ENCODE measurements around the gene TBCK.
"Not testable (repeated sequence)": the region's sequence is repeated elsewhere in the genome, so short reads cannot be mapped to it uniquely, and the experiment has no call there.

GRCh38 chr4:106119949-106120555 lies 196.0 kb downstream of the TBCK start:
- not testable (repeated sequence) for TF ChIP-seq POLR2A (IDR thresholded peaks at IDR 0.05; ENCODE audit: borderline replicate concordance, extremely low read depth, insufficient read depth, insufficient read length); SP1 (IDR thresholded peaks at IDR 0.05; ENCODE audit: low read depth); CTCF (IDR thresholded peaks at IDR 0.05 in 2 of 3, conservative IDR thresholded peaks at IDR 0.05 in 1 of 3; ENCODE audit: borderline replicate concordance in 1 of 3, insufficient read depth in 1 of 3, low read depth in 2 of 3, low read length in 2 of 3); ZNF274 (IDR thresholded peaks at IDR 0.05; ENCODE audit: low read depth, low read length); REST (IDR thresholded peaks at IDR 0.05; ENCODE audit: low read depth); MAX (IDR thresholded peaks at IDR 0.05); RAD21 (IDR thresholded peaks at IDR 0.05; ENCODE audit: low read depth); JUND (IDR thresholded peaks at IDR 0.05); CEBPB (IDR thresholded peaks at IDR 0.05; ENCODE audit: low read depth); ZBTB33 (IDR thresholded peaks at IDR 0.05; ENCODE audit: extremely low read depth, insufficient replicate concordance, low read length); TCF7L2 (IDR thresholded peaks at IDR 0.05; ENCODE audit: borderline replicate concordance, extremely low read depth, insufficient read depth, insufficient read length); POLR2AphosphoS5 (IDR thresholded peaks at IDR 0.05; ENCODE audit: low read depth, low read length)
